Measurements from ENCODE around the gene TMEM176B. TPM values are rescaled to one million over a fixed set of nuclear protein-coding genes. Genes with fewer than 3 reads are reported as not detected.

The TMEM176B gene
- total RNA-seq (2014; rRNA removed; shearing (Covaris generic)): not detected in 2 replicates

GRCh38 chr7:150799741-150800580 lies at the start of gene TMEM176B:
Gene TMEM176B (minus strand): TSS chr7:150800364. CDS start chr7:150796569, 3,795 bp downstream.
- DNase-seq (ENCODE audit: low read depth): no peak

GRCh38 chr7:150849204-150849775 lies 49.1 kb upstream of the TMEM176B start:
- no peak for DNase-seq (ENCODE audit: low read depth)

DNA sequence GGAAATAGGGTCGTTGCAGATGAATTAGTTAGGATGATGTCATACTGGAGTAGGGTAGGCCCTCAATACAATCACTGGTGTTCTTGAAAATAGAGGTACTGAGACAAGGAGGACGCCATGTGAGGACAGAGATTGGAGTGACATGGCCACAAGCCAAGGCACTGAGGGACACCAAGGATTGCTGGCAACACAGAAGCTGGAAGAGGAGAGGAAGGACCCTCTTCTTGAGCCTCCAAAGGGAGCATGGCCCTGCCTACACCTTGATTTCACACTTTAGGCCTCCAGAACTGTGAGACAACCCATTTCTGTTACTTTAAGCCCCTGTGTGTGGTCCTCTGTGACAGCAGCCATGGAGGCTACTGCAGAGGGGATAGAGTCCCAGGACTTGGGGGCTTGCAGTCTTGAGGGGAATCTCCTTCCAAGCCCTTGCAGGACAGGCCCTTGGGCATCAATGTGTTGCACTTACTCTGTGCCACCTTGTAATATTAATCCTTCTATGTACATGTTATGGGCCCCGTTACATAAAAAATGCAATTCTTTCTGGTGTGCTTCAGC lies 48.5 kb upstream of the TMEM176B start:
- DNase-seq (ENCODE audit: low read depth): no peak

DNA sequence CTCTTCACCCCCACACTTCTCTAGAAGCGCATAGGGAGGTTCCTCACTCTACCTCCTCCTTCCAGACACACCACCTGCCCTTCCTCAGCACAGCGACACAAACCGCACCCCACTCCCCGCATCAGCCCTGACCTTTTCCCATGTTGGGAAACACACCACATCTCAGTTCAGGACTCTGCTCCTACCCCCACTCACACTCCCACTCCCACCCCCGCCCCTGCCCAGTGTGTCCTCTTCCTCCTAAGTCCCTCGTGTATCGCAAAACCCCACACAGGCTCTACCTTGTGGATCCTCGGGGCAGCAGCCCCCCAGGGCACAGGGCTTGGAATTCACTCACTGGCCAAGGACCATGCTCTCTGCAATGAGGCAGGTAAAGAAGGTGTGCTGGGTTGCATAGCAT lies 47.9 kb upstream of the TMEM176B start:
- DNase-seq (ENCODE audit: low read depth): no peak

- no peak for DNase-seq (ENCODE audit: low read depth)
Measured at GRCh38 chr7:150847536-150847935, 47.4 kb upstream of the TMEM176B start.

GRCh38 chr7:150846291-150847115 lies 46.3 kb upstream of the TMEM176B start:
- DNase-seq (ENCODE audit: low read depth): no peak

DNA sequence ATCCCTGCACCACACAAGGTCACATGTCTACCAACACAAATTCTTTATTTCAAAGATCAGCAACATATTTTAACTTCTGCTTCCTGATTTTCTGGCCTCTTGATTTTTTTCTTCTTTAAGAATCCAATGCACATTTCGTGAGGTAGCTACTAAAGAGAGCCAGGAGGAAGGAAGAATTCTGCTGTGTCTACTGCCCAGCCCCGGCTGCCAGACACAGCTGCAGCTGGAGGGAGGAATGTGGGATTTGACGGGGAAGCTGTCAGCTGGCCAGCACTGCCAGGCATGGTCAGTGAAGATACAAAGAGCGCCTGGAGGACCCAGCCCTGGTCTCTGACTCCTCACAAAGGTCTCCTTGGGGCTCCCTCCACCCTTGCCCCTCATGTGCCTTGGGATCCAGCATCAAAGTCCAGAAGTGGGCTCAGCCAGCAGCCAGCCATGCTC lies 45.3 kb upstream of the TMEM176B start:
- no peak for DNase-seq (ENCODE audit: low read depth)

DNA sequence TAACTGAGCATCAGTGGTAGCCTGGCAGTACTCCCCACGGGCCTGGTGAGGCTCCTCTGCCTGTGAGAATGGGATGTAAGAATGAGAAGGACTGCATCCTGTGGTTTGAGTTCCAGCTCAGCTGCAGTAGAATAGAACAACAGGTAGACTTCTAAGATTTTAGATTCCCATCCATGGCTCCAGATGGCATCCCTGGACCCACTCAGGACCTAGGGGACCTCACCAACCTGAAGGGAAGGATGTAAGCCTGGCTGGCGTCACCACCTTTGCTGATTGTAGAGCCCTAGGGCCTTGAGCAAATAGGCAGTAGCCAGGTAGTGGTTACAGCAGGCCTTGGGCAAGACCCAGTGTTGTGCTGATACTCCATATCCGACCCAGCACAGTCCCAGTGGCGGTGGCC lies 42.6 kb upstream of the TMEM176B start:
- no peak for DNase-seq (ENCODE audit: low read depth)

DNA sequence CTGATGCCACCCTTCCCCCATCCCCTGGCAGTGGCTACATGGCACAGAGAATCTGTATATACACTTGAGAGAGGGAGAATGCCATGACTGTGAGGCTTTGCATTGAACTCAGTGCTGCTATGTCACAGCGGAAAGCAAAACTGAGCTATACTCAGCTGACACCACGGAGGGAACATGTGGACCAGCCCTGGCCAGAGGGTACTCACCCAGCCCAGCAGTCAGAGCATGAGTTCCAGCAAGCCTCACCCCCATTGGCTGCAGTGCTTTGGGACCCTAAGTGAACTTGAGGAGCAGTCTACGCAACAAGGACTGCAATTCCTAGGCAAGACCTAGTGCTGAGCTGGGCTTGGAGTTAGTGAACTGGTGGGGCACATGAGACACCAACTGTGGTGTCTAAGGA lies 41.9 kb upstream of the TMEM176B start:
- no peak for DNase-seq (ENCODE audit: low read depth)

GRCh38 chr7:150838965-150839650 lies 38.9 kb upstream of the TMEM176B start:
- DNase-seq (ENCODE audit: low read depth): no peak

DNA sequence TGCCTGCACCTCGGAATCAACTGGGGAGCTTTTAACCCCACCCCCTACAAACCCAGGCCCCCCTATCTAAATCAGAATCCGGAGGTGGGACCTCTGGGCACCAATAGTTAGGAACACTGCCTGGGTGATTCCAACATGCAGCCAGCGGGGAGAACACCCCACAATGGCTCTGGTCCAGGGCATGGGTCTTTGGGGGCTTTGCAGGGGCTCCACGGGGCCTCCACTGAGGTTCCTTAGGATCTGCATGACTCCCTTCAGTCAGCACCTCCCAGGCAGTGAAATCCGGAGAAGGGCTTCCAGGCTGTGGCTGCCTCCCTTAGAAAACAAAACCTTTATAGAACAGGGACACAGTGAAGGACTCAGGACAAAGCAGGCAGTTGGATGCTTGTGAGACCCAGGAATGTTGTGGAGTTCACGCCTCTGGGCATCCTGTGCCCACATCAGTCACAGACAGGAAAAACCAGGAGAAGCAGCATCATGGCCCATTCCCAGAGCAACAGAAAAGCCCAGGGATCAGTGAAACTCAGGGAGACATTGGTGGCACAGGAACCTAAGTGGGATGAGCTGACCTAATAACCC lies 35.6 kb upstream of the TMEM176B start:
- no peak for DNase-seq (ENCODE audit: low read depth)

DNA sequence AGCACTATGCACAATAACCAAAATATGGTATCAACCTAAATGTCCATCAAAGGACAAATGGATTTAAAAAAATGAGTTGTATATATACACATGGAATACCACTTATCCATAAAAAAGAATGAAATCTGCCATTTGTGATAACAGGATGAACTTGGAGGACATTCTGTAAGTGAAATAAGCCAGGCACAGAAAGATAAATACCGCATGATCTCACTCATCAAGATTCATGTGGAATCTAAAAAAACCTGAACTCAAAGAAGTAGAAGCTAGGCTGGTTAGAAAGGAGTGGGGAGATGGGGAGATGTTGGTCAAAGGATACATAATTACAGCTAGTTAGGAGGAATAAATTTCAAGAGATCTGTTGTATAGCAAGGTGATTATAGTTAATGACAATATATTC lies 34.9 kb upstream of the TMEM176B start:
- DNase-seq (ENCODE audit: low read depth): no peak

- DNase-seq (ENCODE audit: low read depth): no peak
Measured at GRCh38 chr7:150831851-150832250, 31.7 kb upstream of the TMEM176B start.

DNA sequence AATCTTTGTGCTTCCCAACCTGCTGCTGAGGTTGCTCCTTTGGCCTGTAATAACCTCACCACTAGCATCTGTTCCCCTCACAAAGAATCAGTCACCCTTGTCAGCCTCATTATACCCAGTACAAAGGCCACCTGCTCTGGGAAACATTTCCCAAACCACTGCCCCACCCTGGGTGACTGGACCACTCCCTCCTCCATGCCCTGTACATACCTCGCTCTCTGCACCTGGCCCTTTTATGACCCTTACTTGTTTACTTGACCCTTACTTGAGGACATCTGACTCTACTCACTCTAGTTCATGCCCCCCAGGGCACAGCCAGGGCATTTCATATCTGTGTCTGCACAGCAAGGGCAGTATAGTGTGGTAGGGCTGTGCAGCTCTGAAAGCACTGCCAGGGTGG lies 30.8 kb upstream of the TMEM176B start:
- DNase-seq (ENCODE audit: low read depth): no peak

GRCh38 chr7:150829426-150829825 lies 29.3 kb upstream of the TMEM176B start:
- DNase-seq (ENCODE audit: low read depth): no peak

DNA sequence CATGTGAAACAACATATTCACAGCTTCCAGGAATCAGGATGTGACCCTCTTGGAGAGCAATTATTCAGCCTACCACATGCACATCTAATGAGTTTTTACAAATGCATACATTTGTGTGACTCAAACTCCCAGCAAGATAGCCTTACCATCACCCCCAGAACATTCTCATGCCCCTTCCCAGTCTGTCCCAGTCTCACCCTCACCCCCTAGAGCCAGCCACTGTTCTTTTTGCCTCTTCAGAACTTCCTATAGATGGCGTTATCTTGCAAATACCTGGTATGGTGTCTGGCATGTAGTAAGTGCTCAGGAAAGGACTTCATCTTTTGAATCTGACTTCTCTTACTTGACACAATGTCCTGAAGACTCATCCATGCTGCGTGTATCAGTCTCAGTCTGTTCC lies 28.2 kb upstream of the TMEM176B start:
- no peak for DNase-seq (ENCODE audit: low read depth)

GRCh38 chr7:150826061-150826849 lies 26.1 kb upstream of the TMEM176B start:
- no peak for DNase-seq (ENCODE audit: low read depth)

DNA sequence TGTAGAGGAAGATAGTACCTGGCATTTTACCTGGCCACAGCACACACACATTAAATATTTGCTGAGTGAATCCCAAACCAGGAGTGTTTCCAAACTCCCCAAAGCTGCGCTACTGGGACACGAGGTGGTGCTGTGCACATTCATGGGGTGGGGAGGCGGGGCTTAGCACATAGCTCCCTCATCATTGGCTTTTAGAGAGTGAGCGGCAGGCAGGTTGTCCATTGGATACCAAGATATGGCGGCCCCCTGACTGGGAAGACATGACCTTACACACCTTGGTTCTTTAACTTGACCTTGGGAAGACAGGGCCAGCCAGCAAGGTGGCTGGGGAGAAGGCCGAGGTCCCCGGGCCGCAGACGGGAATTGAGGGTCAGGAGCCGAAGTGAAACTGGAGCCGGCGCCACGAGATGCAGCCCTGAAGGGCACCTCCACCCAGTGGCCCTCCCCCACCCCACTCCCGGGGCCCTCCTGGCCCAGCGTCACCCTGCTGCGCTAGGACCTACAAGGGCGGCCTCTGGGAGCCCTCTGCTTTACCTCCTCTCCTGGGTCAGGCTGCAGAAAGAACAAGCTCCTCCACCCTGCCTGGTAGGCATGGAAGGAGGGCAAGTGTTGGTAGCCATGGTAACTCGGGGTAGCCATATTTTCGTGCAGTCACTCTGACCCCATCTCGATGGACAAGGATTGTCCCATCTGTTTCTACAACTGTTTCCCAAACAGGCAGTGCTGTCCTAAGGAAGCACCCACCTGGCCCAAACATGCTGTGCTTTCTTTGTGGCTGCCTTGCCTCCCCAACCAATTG lies 24.4 kb upstream of the TMEM176B start:
- peak; percentile 70 for DNase-seq (ENCODE audit: low read depth)

- peak; percentile 38 for DNase-seq (ENCODE audit: low read depth)
Measured at GRCh38 chr7:150823484-150824126, 23.4 kb upstream of the TMEM176B start.
